Measurements from ENCODE around the gene CSNK1A1L. TPM values are rescaled to one million over a fixed set of nuclear protein-coding genes. Genes with fewer than 3 reads are reported as not detected.

CSNK1A1L gene
- total RNA-seq, result not detected in 2 replicates

GRCh38 chr13:37105251-37105714, at the start of gene CSNK1A1L:
CSNK1A1L (minus strand) TSS chr13:37105664; CDS start chr13:37105256, 408 bp downstream.

GRCh38 chr13:37058910-37059847, 46.3 kb downstream of the CSNK1A1L start, which contains the start of gene SUPT20H:
SUPT20H (minus strand) TSS chr13:37059688; CDS start chr13:37051490, 8,198 bp downstream.

Other genes starting within 250 kb of the CSNK1A1L start
- gene SMAD9, start 185.4 kb downstream of the CSNK1A1L start, total RNA-seq, result 0.27 and 0.39 TPM in 2 replicates
- 49.7 and 61.1 TPM in 2 replicates for gene ALG5, start 106.3 kb downstream of the CSNK1A1L start, total RNA-seq
- 51.8 and 83.7 TPM in 2 replicates for gene EXOSC8, start 104.9 kb downstream of the CSNK1A1L start, total RNA-seq
- 31.1 and 33.8 TPM in 2 replicates for gene SUPT20H, start 46.0 kb downstream of the CSNK1A1L start, total RNA-seq